KBM-7 (cell line): ENCODE data around the gene NFKB1.

Source experiments
- DNase-seq: peaks from one replicate; pipeline ENCODE4 v3.0.0-alpha.2; 2015
- in situ Hi-C: fragments of 300-500 bp; cut with MboI; formaldehyde crosslinking; loops from 2 replicates; pipeline ENCODE4 v1.14.3; 2020; ENCODE audit warnings: low sequenced_read_pairs, low pct_unique_long_range_greater_than_20kb, mixed read lengths

The NFKB1 gene

GRCh38 chr4:102525097-102525496, 23.9 kb downstream of the NFKB1 start:
- in situ Hi-C loops: no loop called here
- peak; percentile 55 for DNase-seq

GRCh38 chr4:102525504-102525903, 24.3 kb downstream of the NFKB1 start:
- DNase-seq: no peak
- in situ Hi-C loops: no loop called here

GRCh38 chr4:102526532-102526931, 25.4 kb downstream of the NFKB1 start:
- in situ Hi-C loops: no loop called here
- no peak for DNase-seq

GRCh38 chr4:102527695-102528283, 26.6 kb downstream of the NFKB1 start:
- in situ Hi-C loops: no loop called here

GRCh38 chr4:102529977-102530376, 28.8 kb downstream of the NFKB1 start:
- DNase-seq: no peak
- in situ Hi-C loops: no loop called here

More at GRCh38 chr4:102527695-102528283, 26.6 kb downstream of the NFKB1 start:
- no peak for DNase-seq

GRCh38 chr4:102530986-102531385, 29.8 kb downstream of the NFKB1 start:
- DNase-seq: no peak
- in situ Hi-C loops: no loop called here

GRCh38 chr4:102531462-102531861, 30.3 kb downstream of the NFKB1 start:
- in situ Hi-C loops: no loop called here
- no peak for DNase-seq

GRCh38 chr4:102533348-102533747, 32.2 kb downstream of the NFKB1 start:
- in situ Hi-C loops: no loop called here

GRCh38 chr4:102533904-102534303, 32.7 kb downstream of the NFKB1 start:
- no peak for DNase-seq
- in situ Hi-C loops: no loop called here

More at GRCh38 chr4:102533348-102533747, 32.2 kb downstream of the NFKB1 start:
- no peak for DNase-seq

- DNase-seq: no peak
- in situ Hi-C loops: no loop called here
These were observed 33.7 kb downstream of the NFKB1 start for GRCh38 chr4:102534845-102535244.

- no peak for DNase-seq
- in situ Hi-C loops: no loop called here
These were observed 34.4 kb downstream of the NFKB1 start for GRCh38 chr4:102535398-102536082.

- in situ Hi-C loops: no loop called here
- DNase-seq: no peak
These were observed 35.6 kb downstream of the NFKB1 start for GRCh38 chr4:102536768-102537167.

- DNase-seq: no peak
- in situ Hi-C loops: no loop called here
These were observed 36.1 kb downstream of the NFKB1 start for GRCh38 chr4:102537269-102537668.

GRCh38 chr4:102541697-102542096, 40.5 kb downstream of the NFKB1 start:
- in situ Hi-C loops: no loop called here
- DNase-seq: peak; percentile 9

GRCh38 chr4:102543030-102543928, 42.1 kb downstream of the NFKB1 start:
- DNase-seq: no peak
- in situ Hi-C loops: no loop called here

- no peak for DNase-seq
- in situ Hi-C loops: no loop called here
These were observed 45.5 kb downstream of the NFKB1 start for GRCh38 chr4:102546635-102547034.

GRCh38 chr4:102547973-102548372, 46.8 kb downstream of the NFKB1 start:
- in situ Hi-C loops: no loop called here
- no peak for DNase-seq

- in situ Hi-C loops: no loop called here
- no peak for DNase-seq
These were observed 50.9 kb downstream of the NFKB1 start for GRCh38 chr4:102551958-102552565.

GRCh38 chr4:102552781-102553180, 51.6 kb downstream of the NFKB1 start:
- no peak for DNase-seq
- in situ Hi-C loops: no loop called here

- in situ Hi-C loops: no loop called here
- no peak for DNase-seq
These were observed 52.8 kb downstream of the NFKB1 start for GRCh38 chr4:102553982-102554381.
